Measurements from ENCODE around the gene LRBA.
"Not testable (repeated sequence)": the region's sequence is repeated elsewhere in the genome, so short reads cannot be mapped to it uniquely, and the experiment has no call there.

- not testable (repeated sequence) for TF ChIP-seq CTCF (IDR thresholded peaks at IDR 0.05; ENCODE audit: low read length); EZH2 (IDR thresholded peaks at IDR 0.05; ENCODE audit: borderline replicate concordance, low read length)
Observed at GRCh38 chr4:151063143-151063542, 48.1 kb upstream of the LRBA start.

All from OCI-LY1 (cell line).